ENCODE results near the gene ITGA2. TPM values are rescaled to one million over a fixed set of nuclear protein-coding genes. Genes with fewer than 3 reads are reported as not detected.

ITGA2 gene
- total RNA-seq, 4 donors from 2014 or later: 2.0 to 6.0 (median 3.1) TPM

GRCh38 chr5:53048248-53048647, 59.1 kb downstream of the ITGA2 start:
- no peak for TF ChIP-seq POLR2A (IDR thresholded peaks at IDR 0.05)
- TF ChIP-seq CTCF (IDR thresholded peaks at IDR 0.05): no peak
- WGBS, 2 donors: 89 to 91% methylated on average over 2 of the region's 2 CpGs

GRCh38 chr5:53052499-53052898, 63.3 kb downstream of the ITGA2 start:
- Histone ChIP-seq H3K27me3 (no peaks in the 10 kb centered on the region), H3K4me1 (no peaks in the 10 kb centered on the region), H3K36me3 (no peaks in the 10 kb centered on the region), H3K4me3 (replicated peaks in 1 of 3) (no peak overlapping the region), H3K27ac (no peak overlapping the region), H3K9me3 (no peaks in the 10 kb centered on the region)
- TF ChIP-seq POLR2A (IDR thresholded peaks at IDR 0.05): no peak
- no peak for TF ChIP-seq CTCF (IDR thresholded peaks at IDR 0.05)
- no peak for DNase-seq
- WGBS, 2 donors: 86 to 91% methylated on average over 2 of the region's 2 CpGs
- intact Hi-C loops (cut with DNase I): no loop called here

More at GRCh38 chr5:53048248-53048647, 59.1 kb downstream of the ITGA2 start:
- Histone ChIP-seq H3K4me1 (no peaks in the 10 kb centered on the region), H3K27me3 (no peaks in the 10 kb centered on the region), H3K9me3 (no peaks in the 10 kb centered on the region), H3K27ac (no peak overlapping the region), H3K4me3 (replicated peaks in 1 of 3) (no peak overlapping the region), H3K36me3 (no peaks in the 10 kb centered on the region)
- intact Hi-C loops (cut with DNase I): no loop called here
- DNase-seq: no peak

- intact Hi-C loops (cut with DNase I): no loop called here
- no peak overlapping the region for H3K27ac ChIP-seq
- no peak overlapping the region for H3K4me3 ChIP-seq (replicated peaks in 1 of 3)
- H3K9me3 ChIP-seq: no peaks in the 10 kb centered on the region
- DNase-seq: no peak
- TF ChIP-seq POLR2A (IDR thresholded peaks at IDR 0.05): no peak
- TF ChIP-seq CTCF (IDR thresholded peaks at IDR 0.05): no peak
- WGBS, 2 donors: 89 to 92% methylated on average over 4 of the region's 4 CpGs
- no peaks in the 10 kb centered on the region for H3K36me3 ChIP-seq
- H3K27me3 ChIP-seq: no peaks in the 10 kb centered on the region
- no peaks in the 10 kb centered on the region for H3K4me1 ChIP-seq
Measured at GRCh38 chr5:53053364-53053763, 64.2 kb downstream of the ITGA2 start.

- H3K27me3 ChIP-seq: no peaks in the 10 kb centered on the region
- intact Hi-C loops (cut with DNase I): no loop called here
- no peaks in the 10 kb centered on the region for H3K9me3 ChIP-seq
- no peak overlapping the region for H3K27ac ChIP-seq
- no peaks in the 10 kb centered on the region for H3K36me3 ChIP-seq
- H3K4me3 ChIP-seq (replicated peaks in 1 of 3): no peak overlapping the region
- DNase-seq: no peak
- TF ChIP-seq POLR2A (IDR thresholded peaks at IDR 0.05): no peak
- TF ChIP-seq CTCF (IDR thresholded peaks at IDR 0.05): no peak
- H3K4me1 ChIP-seq: no peaks in the 10 kb centered on the region
- WGBS, 2 donors: 76 to 85% methylated on average over 5 of the region's 5 CpGs
Measured at GRCh38 chr5:53055365-53055764, 66.2 kb downstream of the ITGA2 start.

GRCh38 chr5:53059281-53059680, 70.1 kb downstream of the ITGA2 start:
- WGBS, 2 donors: 91 to 93% methylated on average over 5 of the region's 5 CpGs
- no peak for DNase-seq
- Histone ChIP-seq H3K36me3 (peaks cover 0 to 4% of the 10 kb centered on the region in 2 donors), H3K27me3 (no peaks in the 10 kb centered on the region), H3K4me3 (replicated peaks in 1 of 3) (no peak overlapping the region), H3K27ac (no peak overlapping the region), H3K9me3 (no peaks in the 10 kb centered on the region), H3K4me1 (no peaks in the 10 kb centered on the region)
- TF ChIP-seq CTCF (IDR thresholded peaks at IDR 0.05) (no peak), POLR2A (IDR thresholded peaks at IDR 0.05) (no peak)
- intact Hi-C loops (cut with DNase I): no loop called here

Measured in thyroid gland (tissue), 4 donors.